ENCODE measurements around the gene BTN3A1.

- TF ChIP-seq CTCF (IDR thresholded peaks at IDR 0.05; ENCODE audit: low read depth, low read length) = no peak
- no peak for TF ChIP-seq EZH2phosphoT487 (IDR thresholded peaks at IDR 0.05; ENCODE audit: low read depth)
Measured at GRCh38 chr6:26427451-26427809, 25.4 kb downstream of the BTN3A1 start.
